ENCODE data around the gene CTDSPL.

The CTDSPL gene

GRCh38 chr3:38016847-38017444, 155.3 kb downstream of the CTDSPL start:
- H3K36me3 Mint-ChIP-seq = peaks cover 35% of the 10 kb centered on the region
- ATAC-seq = no peak
- H3K9me3 Mint-ChIP-seq = peaks cover 5% of the 10 kb centered on the region
- H3K27ac Mint-ChIP-seq = no peak overlapping the region
- no peak overlapping the region for H3K4me3 Mint-ChIP-seq
- H3K4me1 Mint-ChIP-seq = no peaks in the 10 kb centered on the region
- H3K27me3 Mint-ChIP-seq = no peaks in the 10 kb centered on the region

DNA sequence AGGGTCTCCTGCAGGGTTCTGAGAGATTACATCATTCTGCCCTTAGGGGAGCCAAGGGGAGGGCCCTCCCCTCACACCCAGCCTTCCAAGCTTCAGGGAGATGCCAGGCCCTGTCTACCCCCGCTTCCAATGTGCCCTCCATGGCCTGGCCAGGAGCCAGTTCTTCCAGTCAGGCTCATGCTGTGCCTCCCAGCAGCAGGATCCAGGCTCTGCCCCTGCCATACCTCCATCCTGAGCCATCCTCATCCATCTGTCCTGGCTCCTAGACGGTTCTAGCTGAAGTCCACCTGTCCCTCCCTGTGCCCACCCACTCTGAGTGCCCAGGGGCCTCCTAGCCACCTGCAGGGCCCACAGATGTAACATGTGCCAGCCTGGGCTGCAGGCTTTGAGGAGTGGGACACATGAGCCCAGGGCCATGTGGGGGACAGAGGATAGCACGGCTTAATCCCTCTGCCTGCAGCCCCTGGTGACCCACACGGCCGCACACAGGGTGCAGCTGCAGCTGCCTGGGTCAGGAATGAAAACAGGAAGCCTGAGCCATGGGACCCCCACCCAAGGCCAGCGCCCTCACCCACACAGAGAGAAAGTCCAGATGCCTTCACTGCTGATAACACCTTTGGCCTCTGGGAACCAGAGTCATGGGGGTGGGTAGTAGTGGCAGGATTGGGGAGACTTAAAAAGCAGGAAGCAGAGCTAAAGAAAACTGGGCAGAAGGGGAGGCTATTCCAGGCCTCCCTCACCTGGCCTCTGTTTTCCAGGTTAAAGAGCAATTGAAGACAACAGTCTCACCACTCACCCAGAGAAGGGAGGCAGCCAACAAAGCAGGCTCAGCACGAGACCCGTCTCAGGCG, 156.0 kb downstream of the CTDSPL start:
- no peaks in the 10 kb centered on the region for H3K4me1 Mint-ChIP-seq
- no peak overlapping the region for H3K4me3 Mint-ChIP-seq
- H3K36me3 Mint-ChIP-seq = peaks cover 35% of the 10 kb centered on the region
- ATAC-seq = no peak
- no peaks in the 10 kb centered on the region for H3K27me3 Mint-ChIP-seq
- H3K9me3 Mint-ChIP-seq = peaks cover 5% of the 10 kb centered on the region
- H3K27ac Mint-ChIP-seq = no peak overlapping the region

- Mint-ChIP-seq H3K4me3 (no peak overlapping the region), H3K27ac (no peak overlapping the region), H3K9me3 (peaks cover 5% of the 10 kb centered on the region), H3K27me3 (no peaks in the 10 kb centered on the region), H3K36me3 (peaks cover 35% of the 10 kb centered on the region), H3K4me1 (peaks cover 2% of the 10 kb centered on the region)
- ATAC-seq = no peak
These were observed 156.9 kb downstream of the CTDSPL start for GRCh38 chr3:38018296-38019266.

DNA sequence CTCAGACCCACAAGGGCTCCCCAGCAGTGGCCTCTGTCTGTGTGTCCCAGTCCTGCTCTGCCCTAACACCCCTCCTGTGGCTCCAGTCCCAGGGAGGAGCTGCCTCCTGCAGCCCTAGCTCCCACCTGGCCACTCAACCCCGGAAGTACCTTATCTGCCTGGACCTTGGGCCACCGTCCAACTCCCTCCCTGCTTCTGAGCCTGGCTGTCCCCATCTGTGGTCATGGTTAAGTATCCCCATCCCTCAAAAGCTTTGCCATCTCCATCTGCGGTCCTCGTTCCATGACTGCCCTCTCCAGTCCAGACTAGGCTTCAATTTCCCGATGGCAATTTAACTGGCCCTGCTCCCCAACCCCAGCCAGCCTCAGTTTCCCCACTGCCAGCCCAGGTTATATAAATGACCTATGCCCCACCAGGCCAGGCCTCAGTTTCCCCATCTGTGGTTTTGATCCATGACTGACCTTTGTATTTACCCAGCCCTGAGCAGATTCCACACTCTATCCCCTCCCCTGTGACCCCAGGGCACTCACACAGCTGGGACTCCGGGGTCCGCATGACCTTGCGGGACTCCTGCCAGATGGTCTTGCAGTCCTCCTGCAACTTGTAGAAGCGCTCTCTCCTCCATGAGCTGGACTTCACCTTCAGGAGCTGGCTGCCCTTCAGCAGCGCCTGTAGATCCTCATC, 158.1 kb downstream of the CTDSPL start:
- no peak for ATAC-seq
- no peak overlapping the region for H3K27ac Mint-ChIP-seq

GRCh38 chr3:38020342-38020726, 158.7 kb downstream of the CTDSPL start:
- no peak overlapping the region for H3K27ac Mint-ChIP-seq
- peaks cover 28% of the 10 kb centered on the region for H3K36me3 Mint-ChIP-seq
- H3K4me1 Mint-ChIP-seq = peaks cover 7% of the 10 kb centered on the region
- ATAC-seq = no peak
- H3K27me3 Mint-ChIP-seq = no peaks in the 10 kb centered on the region
- H3K9me3 Mint-ChIP-seq = peaks cover 5% of the 10 kb centered on the region
- H3K4me3 Mint-ChIP-seq = no peak overlapping the region

More for the DNA sequence above, 158.1 kb downstream of the CTDSPL start:
- Mint-ChIP-seq H3K4me1 (peaks cover 6% of the 10 kb centered on the region), H3K9me3 (peaks cover 5% of the 10 kb centered on the region), H3K4me3 (no peak overlapping the region), H3K27me3 (no peaks in the 10 kb centered on the region), H3K36me3 (peaks cover 34% of the 10 kb centered on the region)

- H3K4me3 Mint-ChIP-seq = no peak overlapping the region
- no peak overlapping the region for H3K27ac Mint-ChIP-seq
- H3K27me3 Mint-ChIP-seq = no peaks in the 10 kb centered on the region
- ATAC-seq = no peak
- peaks cover 14% of the 10 kb centered on the region for H3K4me1 Mint-ChIP-seq
- peaks cover 20% of the 10 kb centered on the region for H3K36me3 Mint-ChIP-seq
- peaks cover 5% of the 10 kb centered on the region for H3K9me3 Mint-ChIP-seq
These were observed 159.5 kb downstream of the CTDSPL start for GRCh38 chr3:38021196-38021595.

DNA sequence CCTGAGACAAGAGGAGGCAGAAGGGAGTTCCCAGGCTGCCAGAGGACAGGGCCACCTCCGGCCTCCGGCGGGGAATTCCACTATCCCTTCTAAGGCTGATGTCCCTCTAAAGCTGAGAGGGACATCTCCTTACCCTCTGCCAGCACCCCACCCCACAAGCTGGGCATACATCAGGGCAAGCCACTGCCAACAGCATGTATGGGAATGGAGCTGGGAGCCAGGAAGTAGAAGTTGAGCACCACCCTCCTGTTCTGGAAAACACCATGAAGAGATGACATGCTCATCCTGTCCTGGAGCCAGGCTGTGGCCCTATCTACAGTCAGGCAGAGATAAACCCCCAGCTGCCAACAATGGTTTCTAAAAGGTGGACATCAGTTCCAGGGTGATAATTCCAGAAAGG, 160.6 kb downstream of the CTDSPL start:
- ATAC-seq = no peak
- Mint-ChIP-seq H3K27me3 (no peaks in the 10 kb centered on the region), H3K9me3 (no peaks in the 10 kb centered on the region), H3K36me3 (peaks cover 11% of the 10 kb centered on the region), H3K4me1 (peaks cover 14% of the 10 kb centered on the region), H3K27ac (no peak overlapping the region), H3K4me3 (no peak overlapping the region)

GRCh38 chr3:38022896-38023709, 161.4 kb downstream of the CTDSPL start:
- ATAC-seq = no peak
- H3K36me3 Mint-ChIP-seq = peaks cover 10% of the 10 kb centered on the region
- peak overlapping the region; percentile 90 for H3K4me3 Mint-ChIP-seq
- peak overlapping the region; percentile 93 for H3K27ac Mint-ChIP-seq
- H3K27me3 Mint-ChIP-seq = peaks cover under 1% of the 10 kb centered on the region
- H3K4me1 Mint-ChIP-seq = peaks cover 14% of the 10 kb centered on the region
- H3K9me3 Mint-ChIP-seq = no peaks in the 10 kb centered on the region

- ATAC-seq = no peak
- H3K27ac Mint-ChIP-seq = no peak overlapping the region
- no peaks in the 10 kb centered on the region for H3K9me3 Mint-ChIP-seq
- H3K4me1 Mint-ChIP-seq = peaks cover 26% of the 10 kb centered on the region
- peaks cover 30% of the 10 kb centered on the region for H3K27me3 Mint-ChIP-seq
- H3K36me3 Mint-ChIP-seq = no peaks in the 10 kb centered on the region
- no peak overlapping the region for H3K4me3 Mint-ChIP-seq
These were observed 165.2 kb downstream of the CTDSPL start for GRCh38 chr3:38026856-38027255.

DNA sequence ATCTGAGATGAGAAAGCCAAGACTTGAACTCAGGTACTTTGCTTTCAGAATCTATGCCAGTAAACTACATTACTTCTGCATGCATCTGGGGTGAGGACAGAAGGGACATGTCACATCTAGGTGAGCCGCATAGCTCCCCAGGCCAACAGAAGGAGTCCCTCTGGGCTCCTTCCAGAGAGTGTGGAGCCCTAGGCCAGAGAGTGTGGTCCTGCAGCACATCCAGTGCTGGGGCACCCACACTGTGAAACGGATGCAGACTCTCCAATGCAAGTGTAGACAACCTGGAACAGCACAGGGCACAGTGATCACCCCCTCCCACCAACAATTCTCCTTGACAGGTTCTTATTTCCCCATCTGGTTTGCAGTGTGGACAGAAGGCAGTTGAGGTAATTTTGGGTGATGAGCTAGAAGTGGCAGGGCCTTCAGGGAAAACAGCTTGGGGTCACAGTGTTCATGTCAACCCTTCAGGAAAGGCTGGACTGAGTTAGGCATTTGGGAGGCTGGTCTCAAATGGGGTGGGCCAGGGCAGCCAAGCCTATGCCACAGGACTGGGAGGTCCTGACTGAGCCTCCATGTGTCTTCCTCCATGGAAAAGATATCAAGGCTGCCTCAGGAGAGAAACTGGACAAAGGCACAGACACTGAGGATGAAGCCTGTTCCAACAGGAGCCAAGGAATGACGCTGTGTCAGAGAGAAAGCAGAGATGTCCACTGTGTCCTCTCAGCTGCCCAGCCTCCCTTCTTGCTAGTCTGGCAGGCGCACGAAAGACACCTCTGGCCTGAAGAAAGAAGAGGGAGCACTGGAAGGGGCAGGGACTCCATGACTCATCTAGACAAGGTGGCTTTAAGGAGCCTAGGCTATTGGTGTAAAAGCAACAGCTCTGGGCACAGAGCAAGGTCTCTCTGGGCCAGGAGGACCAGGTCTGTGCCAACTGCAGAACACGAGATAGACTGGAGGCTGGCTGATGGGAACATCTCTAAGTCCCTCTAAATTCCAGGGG, 166.1 kb downstream of the CTDSPL start:
- no peak overlapping the region for H3K27ac Mint-ChIP-seq
- ATAC-seq = no peak
- no peaks in the 10 kb centered on the region for H3K36me3 Mint-ChIP-seq
- no peaks in the 10 kb centered on the region for H3K9me3 Mint-ChIP-seq
- no peak overlapping the region for H3K4me3 Mint-ChIP-seq
- peaks cover 39% of the 10 kb centered on the region for H3K27me3 Mint-ChIP-seq
- peaks cover 26% of the 10 kb centered on the region for H3K4me1 Mint-ChIP-seq

DNA sequence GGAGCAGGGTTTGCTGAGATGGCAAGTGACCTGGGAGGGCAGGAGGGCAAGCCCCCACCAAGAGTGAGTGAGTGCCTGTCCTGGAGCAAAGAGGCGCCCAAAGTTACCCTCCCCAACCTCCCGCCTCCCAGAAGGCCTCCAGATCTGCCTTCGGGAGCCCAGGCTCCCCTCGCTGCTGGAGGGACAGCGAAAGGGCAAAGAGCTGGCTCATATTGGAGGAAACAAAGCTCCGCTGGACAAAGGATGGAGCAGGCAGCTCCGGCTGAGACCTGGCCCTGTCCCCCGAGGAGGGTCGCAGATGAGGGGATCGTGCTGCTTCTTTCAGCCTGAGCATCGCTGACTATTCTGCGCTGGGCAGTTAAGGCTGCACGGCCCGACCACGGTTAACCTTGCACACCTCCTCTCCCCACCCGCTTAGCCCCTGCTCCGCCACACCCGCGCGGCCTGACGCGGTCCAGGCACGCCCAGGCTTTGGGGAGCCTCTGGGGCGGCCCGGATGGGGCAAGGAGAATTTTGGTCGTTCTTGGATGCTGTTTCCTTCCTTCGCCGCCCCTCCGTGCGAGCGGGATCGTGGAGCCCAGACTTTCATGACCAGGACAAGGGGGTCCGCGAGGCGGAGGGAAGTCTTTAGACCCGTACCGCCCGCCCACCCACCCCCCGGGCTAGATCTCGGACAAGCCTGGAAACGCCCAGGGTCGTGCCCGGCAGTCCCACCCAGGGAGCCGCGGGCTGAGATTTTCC, 167.1 kb downstream of the CTDSPL start:
- Mint-ChIP-seq H3K4me3 (peak overlapping the region; percentile 32), H3K27ac (no peak overlapping the region), H3K27me3 (peaks cover 49% of the 10 kb centered on the region), H3K4me1 (peaks cover 22% of the 10 kb centered on the region), H3K9me3 (no peaks in the 10 kb centered on the region), H3K36me3 (no peaks in the 10 kb centered on the region)
- ATAC-seq = no peak

DNA sequence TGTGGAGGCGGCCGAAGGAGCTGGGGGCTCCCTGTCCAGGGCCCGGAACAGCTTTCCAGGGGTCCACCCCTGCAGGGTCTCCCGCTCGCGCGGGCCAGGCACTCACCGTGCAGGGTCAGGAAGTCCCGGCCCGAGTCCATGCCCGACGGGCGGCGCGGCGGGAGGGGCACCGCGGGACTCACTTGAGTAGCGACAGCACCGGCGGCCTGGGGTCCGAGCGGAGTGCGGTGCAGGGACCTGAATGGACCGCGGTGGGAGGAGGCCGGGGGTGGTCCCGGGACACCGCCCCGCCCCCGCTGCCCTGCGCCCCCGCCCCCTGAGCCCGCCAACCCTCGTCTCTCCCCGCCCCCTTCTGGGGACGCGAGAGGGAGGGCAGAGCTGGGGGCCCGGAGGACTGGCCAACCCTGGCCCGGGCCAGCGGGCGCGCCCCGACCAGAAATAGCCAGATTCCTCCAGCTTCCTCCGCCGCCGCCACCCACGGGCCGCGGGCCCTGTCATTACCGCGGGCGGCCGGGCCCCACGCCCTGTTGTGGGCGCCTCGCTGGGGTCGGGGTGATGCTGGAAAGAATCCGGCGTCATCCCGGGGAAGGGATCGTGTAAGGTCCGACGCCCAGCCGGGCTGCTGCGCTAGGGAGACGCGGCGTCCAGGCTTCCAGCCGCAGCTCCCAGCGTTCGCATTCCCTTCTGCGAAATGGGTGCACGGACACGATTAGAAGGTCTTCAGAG, 167.9 kb downstream of the CTDSPL start, which contains the start of gene PLCD1:
PLCD1 (minus strand) TSS at position 243 of the 726 bp plus-strand sequence; CDS start at position 140, 103 bp downstream.
- Mint-ChIP-seq H3K4me3 (peak within 1 kb of the TSS; percentile 38), H3K4me1 (peaks cover 20% of the 10 kb centered on the region), H3K36me3 (no peaks in the 10 kb centered on the region), H3K9me3 (no peaks in the 10 kb centered on the region), H3K27ac (no peak within 1 kb of the TSS), H3K27me3 (peaks cover 56% of the 10 kb centered on the region)
- ATAC-seq = no peak
